GM18507 (cell line): ENCODE data around the gene OSBPL10.

Source experiments
- DNase-seq: peaks from one replicate; pipeline ENCODE4 v3.0.0; 2011; ENCODE audit warnings: low read depth; ENCODE audit not compliant: insufficient read length; ENCODE audit errors: extremely low spot score
- FAIRE-seq: peaks from 2 replicates; lab custom pipeline; 2011; peaks lifted over from hg19 to GRCh38; lab: Jason Lieb, UNC

The OSBPL10 gene

GRCh38 chr3:31903686-31904431 is 77.2 kb downstream of the OSBPL10 start:
- no peak for DNase-seq
- FAIRE-seq = no peak

GRCh38 chr3:31900583-31900982 is 80.5 kb downstream of the OSBPL10 start:
- DNase-seq (no peak), FAIRE-seq (no peak)

GRCh38 chr3:31896648-31897433 is 84.2 kb downstream of the OSBPL10 start:
- DNase-seq (no peak), FAIRE-seq (no peak)

- DNase-seq (no peak), FAIRE-seq (no peak)
Measured at GRCh38 chr3:31896026-31896425, 85.0 kb downstream of the OSBPL10 start.

GRCh38 chr3:31895471-31895870 is 85.6 kb downstream of the OSBPL10 start:
- no peak for DNase-seq
- no peak for FAIRE-seq

GRCh38 chr3:31892916-31893573 is 88.0 kb downstream of the OSBPL10 start:
- no peak for DNase-seq
- no peak for FAIRE-seq

- DNase-seq = no peak
- FAIRE-seq = no peak
Measured at GRCh38 chr3:31892500-31892899, 88.6 kb downstream of the OSBPL10 start.

- FAIRE-seq (no peak), DNase-seq (no peak)
Measured at GRCh38 chr3:31891876-31892455, 89.1 kb downstream of the OSBPL10 start.

- no peak for FAIRE-seq
Measured at GRCh38 chr3:31890742-31891469, 90.2 kb downstream of the OSBPL10 start.

GRCh38 chr3:31890007-31890406 is 91.1 kb downstream of the OSBPL10 start:
- DNase-seq = no peak
- FAIRE-seq = no peak

More at GRCh38 chr3:31890742-31891469, 90.2 kb downstream of the OSBPL10 start:
- DNase-seq = no peak

GRCh38 chr3:31885235-31885634 is 95.8 kb downstream of the OSBPL10 start:
- FAIRE-seq (no peak), DNase-seq (no peak)

GRCh38 chr3:31884251-31884650 is 96.8 kb downstream of the OSBPL10 start:
- DNase-seq (no peak), FAIRE-seq (no peak)

GRCh38 chr3:31882895-31883294 is 98.2 kb downstream of the OSBPL10 start:
- FAIRE-seq (no peak), DNase-seq (no peak)

- DNase-seq = no peak
- FAIRE-seq = no peak
Measured at GRCh38 chr3:31882431-31882830, 98.6 kb downstream of the OSBPL10 start.

GRCh38 chr3:31880482-31881078 is 100.5 kb downstream of the OSBPL10 start:
- DNase-seq = no peak
- FAIRE-seq = no peak

GRCh38 chr3:31880020-31880419 is 101.0 kb downstream of the OSBPL10 start:
- FAIRE-seq = no peak
- no peak for DNase-seq

GRCh38 chr3:31879365-31879764 is 101.7 kb downstream of the OSBPL10 start:
- FAIRE-seq (no peak), DNase-seq (no peak)

GRCh38 chr3:31878231-31878838 is 102.7 kb downstream of the OSBPL10 start:
- FAIRE-seq (no peak), DNase-seq (no peak)

- no peak for FAIRE-seq
- no peak for DNase-seq
Measured at GRCh38 chr3:31876331-31876730, 104.7 kb downstream of the OSBPL10 start.
